Activated naive CD4-positive, alpha-beta T cell treated with anti-CD3 and anti-CD28 coated beads for 36 hours (primary cell): ENCODE measurements around the gene DCC. TPM values are rescaled to one million over a fixed set of nuclear protein-coding genes. Genes with fewer than 3 reads are reported as not detected.

Experiments used
- CTCF ChIA-PET: fragments of 350-600 bp; sonication (Branson Sonifier 250); formaldehyde crosslinking; loops from one replicate; lab custom pipeline; 2021; ENCODE audit warnings: antibody characterized with exemption; lab: Charles Lee
- DNase-seq: peaks from one replicate; pipeline ENCODE4 v3.0.0-alpha.2; 2020
- H3K27ac Mint-ChIP-seq: one replicate; pipeline ENCODE4 v1.8.0; 2021; ENCODE audit warnings: mild to moderate bottlenecking, mixed read lengths
- H3K27me3 Mint-ChIP-seq: one replicate; pipeline ENCODE4 v1.8.0; 2021; ENCODE audit warnings: low read depth, mixed read lengths
- H3K36me3 Mint-ChIP-seq: one replicate; pipeline ENCODE4 v1.8.0; 2021; ENCODE audit warnings: low read depth, mixed read lengths
- H3K4me1 Mint-ChIP-seq: one replicate; pipeline ENCODE4 v1.8.0; 2021; ENCODE audit warnings: low read depth, mixed read lengths
- H3K4me3 Mint-ChIP-seq: one replicate; pipeline ENCODE4 v1.8.0; 2021; ENCODE audit warnings: mild to moderate bottlenecking, moderate library complexity, mixed read lengths
- H3K9me3 Mint-ChIP-seq: one replicate; pipeline ENCODE4 v1.8.0; 2021; ENCODE audit warnings: mixed read lengths
- intact Hi-C: fragments of 100-400 bp; cut with micrococcal nuclease; formaldehyde crosslinking; loops from one replicate; pipeline ENCODE4 v1.15.1; 2023
- total RNA-seq, 2 experiments: library from RNA; stranded (reverse); gene quantifications; one replicate each; pipeline ENCODE4 v1.2.3, GENCODE V29; 2021

Gene DCC
- total RNA-seq, 2 experiments from 2014 or later: not detected

DNA sequence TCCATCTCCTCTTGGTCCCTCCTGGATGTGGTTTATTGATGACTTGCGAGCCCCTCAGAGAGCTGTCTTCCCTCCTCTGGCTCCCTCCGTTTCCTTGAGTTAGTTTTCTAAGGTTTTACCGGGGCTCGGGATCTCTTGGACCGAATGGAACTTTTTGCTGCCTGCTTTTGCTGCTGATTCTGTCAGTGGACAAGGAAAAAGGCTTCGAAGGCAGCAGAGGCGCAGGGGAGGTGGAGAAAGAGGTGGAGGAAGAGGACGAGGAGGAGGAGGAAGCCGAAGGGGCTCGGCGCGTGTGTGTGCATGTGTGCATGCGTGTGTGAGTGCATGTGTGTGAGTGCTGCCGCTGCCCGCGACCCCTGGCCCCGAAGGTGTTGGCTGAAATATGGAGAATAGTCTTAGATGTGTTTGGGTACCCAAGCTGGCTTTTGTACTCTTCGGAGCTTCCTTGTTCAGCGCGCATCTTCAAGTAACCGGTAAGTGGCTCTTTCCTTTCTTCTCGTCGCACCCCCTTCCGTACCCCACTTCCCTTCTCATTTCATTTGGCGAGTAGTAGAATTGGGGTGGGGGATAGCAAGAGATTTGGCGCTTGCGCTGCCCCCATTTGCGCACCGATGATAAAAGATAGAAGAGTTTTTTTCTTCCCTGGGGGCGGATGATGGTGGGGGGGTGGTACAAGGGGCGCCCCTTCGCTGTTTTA is 557 bp downstream of the DCC start:
- Mint-ChIP-seq H3K36me3 (peaks cover 3% of the 10 kb centered on the region), H3K27me3 (peaks cover 42% of the 10 kb centered on the region), H3K27ac (no peak overlapping the region), H3K4me1 (peaks cover 2% of the 10 kb centered on the region), H3K4me3 (no peak overlapping the region), H3K9me3 (peaks cover 2% of the 10 kb centered on the region)
- no peak for DNase-seq
- CTCF ChIA-PET: no interaction called here
- intact Hi-C loops: no loop called here

DNA sequence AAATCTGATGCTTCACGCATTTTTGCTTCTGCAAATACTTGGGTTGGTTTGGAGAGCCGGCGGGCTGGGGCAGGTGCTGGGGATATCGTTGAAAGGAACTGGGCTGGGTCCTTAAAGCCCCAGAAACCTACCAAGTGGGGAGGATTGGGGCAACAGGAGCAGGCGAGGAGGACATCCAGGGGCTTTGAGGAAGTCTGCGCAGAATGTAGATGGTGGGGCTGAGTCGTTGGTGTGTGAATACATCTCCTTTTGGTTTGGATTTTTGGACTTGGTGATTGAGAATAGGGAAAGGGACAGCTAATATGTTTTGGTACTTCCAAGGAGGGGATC is 1.1 kb downstream of the DCC start:
- intact Hi-C loops: no loop called here
- H3K36me3 Mint-ChIP-seq: peaks cover 3% of the 10 kb centered on the region
- H3K27me3 Mint-ChIP-seq: peaks cover 42% of the 10 kb centered on the region
- no peak overlapping the region for H3K4me3 Mint-ChIP-seq
- CTCF ChIA-PET: no interaction called here
- peaks cover 2% of the 10 kb centered on the region for H3K9me3 Mint-ChIP-seq
- H3K4me1 Mint-ChIP-seq: peaks cover 2% of the 10 kb centered on the region
- DNase-seq: no peak
- no peak overlapping the region for H3K27ac Mint-ChIP-seq

DNA sequence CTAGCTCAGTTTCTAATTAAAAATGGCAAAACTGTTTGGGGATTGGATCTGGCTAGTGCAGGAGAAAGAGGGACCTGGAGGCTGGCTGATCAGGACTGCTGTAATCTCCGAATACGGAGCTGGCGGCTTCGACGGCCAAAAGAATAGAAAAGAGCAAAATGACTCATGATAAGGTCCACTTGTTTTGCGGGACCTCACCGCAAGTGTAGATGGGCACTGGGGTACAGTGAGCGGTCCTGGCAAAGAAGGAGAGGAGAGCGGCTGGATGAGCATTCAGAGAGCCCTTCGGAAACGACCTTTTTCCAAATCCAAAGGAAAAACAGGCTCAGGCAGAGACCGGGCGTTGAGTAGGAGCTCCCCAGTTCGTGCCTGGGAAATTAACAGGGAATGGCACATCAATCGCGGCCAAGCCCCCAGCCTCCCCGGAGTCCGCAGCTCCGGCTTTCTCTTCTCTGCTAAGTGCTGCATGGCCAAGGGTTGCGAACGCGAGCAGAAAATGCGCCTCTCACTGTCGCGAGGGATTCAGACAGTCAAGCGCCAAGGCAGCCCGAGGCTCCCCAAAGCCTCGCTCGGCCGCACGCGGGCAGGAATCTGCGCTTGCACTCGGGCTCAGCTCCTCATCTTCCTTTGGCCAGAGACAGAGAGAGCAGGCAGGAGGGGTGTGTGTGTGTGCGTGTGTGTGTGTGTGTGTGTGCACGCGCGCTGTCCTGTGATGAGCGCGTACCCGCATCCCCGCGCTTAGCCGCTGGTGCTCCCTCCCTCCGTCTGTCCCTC is 1.8 kb downstream of the DCC start:
- Mint-ChIP-seq H3K27ac (no peak overlapping the region), H3K27me3 (peaks cover 42% of the 10 kb centered on the region), H3K36me3 (peaks cover 3% of the 10 kb centered on the region), H3K4me1 (peaks cover 2% of the 10 kb centered on the region), H3K4me3 (no peak overlapping the region), H3K9me3 (peaks cover 2% of the 10 kb centered on the region)
- no peak for DNase-seq
- CTCF ChIA-PET: no interaction called here
- intact Hi-C loops: no loop called here

DNA sequence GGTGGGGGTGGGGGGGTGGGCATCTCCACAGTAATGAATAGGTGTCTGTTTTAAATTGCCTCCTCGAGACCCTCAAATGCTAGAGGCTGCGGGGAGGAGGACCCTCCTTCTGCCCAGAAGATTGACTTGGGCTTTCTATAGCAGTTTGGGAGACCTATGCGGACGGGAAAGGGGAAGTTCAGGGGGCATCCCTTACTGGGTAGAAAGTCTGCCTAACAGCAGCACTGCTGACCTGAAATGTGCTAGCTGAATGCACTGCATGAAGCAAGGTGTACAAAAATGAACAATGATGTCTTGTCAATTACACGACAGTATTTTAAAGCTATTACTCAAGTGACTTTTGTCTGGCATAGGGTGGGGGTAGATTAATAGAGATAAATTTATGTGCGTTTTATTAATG is 2.5 kb downstream of the DCC start:
- Mint-ChIP-seq H3K27me3 (peaks cover 42% of the 10 kb centered on the region), H3K4me1 (peaks cover 2% of the 10 kb centered on the region), H3K36me3 (peaks cover 3% of the 10 kb centered on the region), H3K27ac (no peak overlapping the region), H3K9me3 (peaks cover 2% of the 10 kb centered on the region), H3K4me3 (no peak overlapping the region)
- DNase-seq: no peak
- intact Hi-C loops: no loop called here
- CTCF ChIA-PET: no interaction called here

DNA sequence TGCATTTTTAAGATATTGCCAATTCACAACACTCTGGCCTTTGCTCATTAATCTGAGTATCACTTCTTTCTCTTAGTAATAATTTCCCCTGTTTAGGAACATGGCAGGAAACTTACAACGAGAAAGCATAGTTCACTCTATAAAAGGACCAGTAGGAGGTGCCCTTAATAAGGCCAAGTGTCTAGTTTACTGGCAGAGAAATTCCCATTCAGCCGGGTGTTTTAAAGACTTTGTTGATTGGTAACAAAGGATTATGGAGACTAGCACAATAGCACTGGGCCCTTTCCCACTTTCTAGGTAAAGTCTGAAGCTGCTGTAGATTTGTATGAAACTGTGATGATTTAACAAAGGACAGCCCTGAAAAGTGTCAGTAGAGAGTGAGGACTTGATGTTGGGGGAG is 3.1 kb downstream of the DCC start:
- Mint-ChIP-seq H3K27me3 (peaks cover 39% of the 10 kb centered on the region), H3K36me3 (peaks cover 3% of the 10 kb centered on the region), H3K9me3 (peaks cover 2% of the 10 kb centered on the region), H3K4me3 (no peak overlapping the region), H3K4me1 (peaks cover 2% of the 10 kb centered on the region), H3K27ac (no peak overlapping the region)
- CTCF ChIA-PET: no interaction called here
- DNase-seq: no peak
- intact Hi-C loops: no loop called here

DNA sequence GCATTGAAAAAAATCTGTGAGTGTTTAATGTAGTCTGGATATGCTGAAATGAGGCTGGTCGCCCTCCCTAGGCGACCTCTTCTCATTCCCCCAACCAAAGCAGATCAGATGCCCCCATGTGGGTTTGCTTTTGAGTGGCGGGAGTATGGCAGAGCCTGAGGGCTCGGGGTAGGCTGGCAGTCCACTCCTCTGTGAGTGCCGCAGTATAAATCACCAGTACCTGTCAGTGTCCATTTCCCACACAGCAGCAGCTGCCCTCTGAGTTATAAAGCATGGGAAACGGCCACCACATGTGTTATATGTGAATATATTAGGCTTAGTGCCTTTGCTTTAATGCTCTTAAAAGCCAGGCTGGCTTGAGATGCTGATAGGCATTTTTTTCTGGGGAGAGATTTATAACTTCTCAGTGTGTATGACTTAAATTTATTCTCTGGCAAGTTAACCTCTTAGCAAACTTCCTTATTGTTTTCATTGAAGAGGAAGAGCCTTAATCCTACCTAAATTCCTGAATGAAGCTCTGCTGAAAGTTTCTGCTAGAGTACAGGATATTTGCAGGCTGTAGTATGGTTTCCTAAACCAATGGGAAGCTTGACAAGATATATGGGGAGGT is 3.8 kb downstream of the DCC start:
- no peak overlapping the region for H3K27ac Mint-ChIP-seq
- H3K4me3 Mint-ChIP-seq: no peak overlapping the region
- intact Hi-C loops: no loop called here
- CTCF ChIA-PET: no interaction called here
- peaks cover 2% of the 10 kb centered on the region for H3K4me1 Mint-ChIP-seq
- H3K27me3 Mint-ChIP-seq: peaks cover 34% of the 10 kb centered on the region
- peaks cover 2% of the 10 kb centered on the region for H3K9me3 Mint-ChIP-seq
- no peak for DNase-seq
- H3K36me3 Mint-ChIP-seq: peaks cover 3% of the 10 kb centered on the region

DNA sequence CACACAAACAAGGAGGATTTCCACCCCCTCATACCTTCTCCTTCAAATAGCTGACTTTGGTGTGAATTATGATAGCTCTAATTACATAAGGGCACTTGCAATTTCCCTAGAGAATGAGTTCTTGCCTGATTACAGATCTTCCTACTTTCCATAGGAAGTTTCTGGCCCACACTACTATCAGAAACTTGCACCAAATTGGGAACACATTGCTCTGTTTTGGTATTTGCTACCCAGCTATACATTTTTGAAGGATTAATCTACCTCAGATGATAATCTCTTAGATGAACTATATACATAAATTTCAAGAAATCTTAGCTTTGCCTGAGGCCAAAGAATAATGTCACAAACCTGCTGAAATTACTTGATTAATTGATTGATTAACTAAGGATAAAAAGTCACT is 4.9 kb downstream of the DCC start:
- no peak for DNase-seq
- H3K27me3 Mint-ChIP-seq: peaks cover 23% of the 10 kb centered on the region
- H3K36me3 Mint-ChIP-seq: peaks cover 3% of the 10 kb centered on the region
- CTCF ChIA-PET: no interaction called here
- H3K4me1 Mint-ChIP-seq: peaks cover 2% of the 10 kb centered on the region
- H3K9me3 Mint-ChIP-seq: peaks cover 2% of the 10 kb centered on the region
- intact Hi-C loops: no loop called here
- H3K4me3 Mint-ChIP-seq: no peak overlapping the region
- H3K27ac Mint-ChIP-seq: no peak overlapping the region

DNA sequence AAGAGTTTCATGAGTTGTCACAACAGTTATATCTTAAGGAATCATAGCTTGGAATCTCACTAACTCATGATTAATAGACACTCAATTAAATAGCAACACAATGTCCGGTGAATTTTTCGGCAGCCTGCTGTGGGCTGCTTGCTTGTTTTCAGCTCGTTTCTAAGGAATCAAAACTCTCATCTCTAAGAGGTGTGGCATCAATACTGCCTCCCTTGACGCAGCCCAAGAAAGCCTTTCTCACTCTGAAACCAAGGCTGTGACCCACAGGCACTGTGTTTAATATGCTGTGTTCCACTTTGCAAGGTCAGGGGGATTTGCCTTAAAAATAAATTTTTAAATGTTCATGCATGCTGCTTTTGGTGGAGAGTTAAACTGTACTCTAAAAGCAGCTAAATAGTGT is 5.4 kb downstream of the DCC start:
- intact Hi-C loops: no loop called here
- DNase-seq: no peak
- Mint-ChIP-seq H3K4me3 (no peak overlapping the region), H3K36me3 (no peaks in the 10 kb centered on the region), H3K27ac (no peak overlapping the region), H3K27me3 (peaks cover 18% of the 10 kb centered on the region), H3K4me1 (peaks cover under 1% of the 10 kb centered on the region), H3K9me3 (no peaks in the 10 kb centered on the region)
- CTCF ChIA-PET: no interaction called here

DNA sequence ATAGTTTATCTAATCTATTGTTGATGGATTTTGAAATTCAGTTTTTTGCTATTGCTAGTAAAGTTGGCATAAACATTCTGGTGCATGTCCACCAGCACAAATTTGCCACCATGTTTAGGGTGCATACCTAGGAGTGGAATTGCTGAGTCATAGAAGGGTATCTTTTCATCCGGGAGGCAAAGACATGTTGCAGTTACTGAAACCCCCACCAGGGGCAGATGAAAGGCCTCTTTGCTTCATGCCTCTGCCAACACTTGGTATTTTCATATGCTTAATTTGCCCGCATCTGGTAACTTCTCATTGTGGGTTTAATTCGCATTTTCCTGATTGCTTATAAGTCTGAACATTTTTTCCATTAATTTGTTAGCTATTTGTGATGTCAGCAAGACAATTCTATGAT is 8.2 kb downstream of the DCC start:
- no peak overlapping the region for H3K27ac Mint-ChIP-seq
- CTCF ChIA-PET: no interaction called here
- peak; percentile 9 for DNase-seq
- intact Hi-C loops: no loop called here
- no peaks in the 10 kb centered on the region for H3K9me3 Mint-ChIP-seq
- H3K4me1 Mint-ChIP-seq: no peaks in the 10 kb centered on the region
- H3K36me3 Mint-ChIP-seq: no peaks in the 10 kb centered on the region
- no peak overlapping the region for H3K4me3 Mint-ChIP-seq
- peaks cover 2% of the 10 kb centered on the region for H3K27me3 Mint-ChIP-seq

DNA sequence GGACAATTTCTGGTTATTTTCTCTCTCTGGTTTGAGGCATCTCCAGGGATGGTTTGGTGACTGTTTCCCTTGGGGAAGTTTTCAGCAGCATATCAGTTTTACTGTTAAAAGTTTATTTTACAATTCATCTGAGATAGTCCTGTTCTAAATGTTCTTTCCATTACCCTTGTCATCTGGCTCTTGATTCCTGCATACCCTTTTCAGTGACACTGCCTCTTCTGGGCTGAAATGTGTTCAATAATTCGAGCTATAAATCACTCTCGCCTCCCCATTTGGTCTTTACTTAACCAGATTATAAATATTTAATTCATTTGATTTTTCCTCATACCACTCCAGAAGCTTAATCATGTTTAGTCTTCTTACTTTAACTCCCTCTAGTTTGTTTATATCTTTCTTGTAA is 9.5 kb downstream of the DCC start:
- DNase-seq: no peak
- H3K27ac Mint-ChIP-seq: no peak overlapping the region

DNA sequence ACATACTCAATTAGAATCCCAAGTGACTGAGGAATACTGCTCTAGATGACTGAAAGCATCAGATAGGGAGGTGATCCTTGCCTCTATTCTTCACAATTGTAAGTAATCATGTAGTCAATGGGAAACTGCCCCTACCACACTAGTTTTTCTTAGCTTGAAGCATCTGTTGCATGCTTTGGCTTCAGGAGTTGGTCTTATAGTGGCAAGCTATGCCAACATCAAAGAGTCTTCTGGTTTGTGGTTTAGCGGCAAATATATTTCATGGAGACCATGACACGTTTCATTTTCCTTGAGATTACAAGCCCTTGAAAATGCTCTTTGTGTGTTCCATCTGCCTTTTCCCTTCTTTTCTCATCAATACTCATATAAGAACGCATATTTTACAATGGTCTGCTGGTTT is 12.9 kb downstream of the DCC start:
- no peak for DNase-seq
- Mint-ChIP-seq H3K9me3 (peaks cover 1% of the 10 kb centered on the region), H3K4me1 (no peaks in the 10 kb centered on the region), H3K27me3 (peaks cover 2% of the 10 kb centered on the region), H3K4me3 (no peak overlapping the region), H3K27ac (no peak overlapping the region), H3K36me3 (no peaks in the 10 kb centered on the region)
- intact Hi-C loops: no loop called here
- CTCF ChIA-PET: no interaction called here

More for the DNA sequence above, 9.5 kb downstream of the DCC start:
- Mint-ChIP-seq H3K4me3 (no peak overlapping the region), H3K27me3 (peaks cover 2% of the 10 kb centered on the region), H3K36me3 (no peaks in the 10 kb centered on the region), H3K9me3 (no peaks in the 10 kb centered on the region), H3K4me1 (no peaks in the 10 kb centered on the region)
- intact Hi-C loops: no loop called here
- CTCF ChIA-PET: no interaction called here

DNA sequence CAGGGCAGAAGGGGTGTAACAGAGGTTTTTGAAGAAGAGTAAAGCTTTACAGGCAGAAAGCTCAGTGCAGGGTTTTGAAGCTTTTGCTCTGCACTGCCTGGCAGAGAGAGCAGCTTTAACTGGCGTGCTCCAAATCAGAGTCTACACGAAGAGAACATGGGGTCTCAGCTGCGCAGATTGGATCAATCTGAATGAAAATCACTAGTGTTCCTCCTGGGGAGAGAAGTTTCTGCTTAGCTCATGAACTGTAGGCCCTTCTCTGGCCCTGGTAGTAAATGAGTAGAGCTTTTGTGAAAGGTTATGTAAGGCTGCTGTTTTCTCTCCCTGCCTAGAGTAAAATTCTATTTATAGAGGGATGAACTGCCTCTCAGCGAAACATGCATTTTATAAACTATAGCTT is 13.6 kb downstream of the DCC start:
- CTCF ChIA-PET: no interaction called here
- no peak for DNase-seq
- intact Hi-C loops: no loop called here
- Mint-ChIP-seq H3K36me3 (no peaks in the 10 kb centered on the region), H3K4me1 (no peaks in the 10 kb centered on the region), H3K27me3 (peaks cover 2% of the 10 kb centered on the region), H3K9me3 (peaks cover 2% of the 10 kb centered on the region), H3K4me3 (no peak overlapping the region), H3K27ac (no peak overlapping the region)

DNA sequence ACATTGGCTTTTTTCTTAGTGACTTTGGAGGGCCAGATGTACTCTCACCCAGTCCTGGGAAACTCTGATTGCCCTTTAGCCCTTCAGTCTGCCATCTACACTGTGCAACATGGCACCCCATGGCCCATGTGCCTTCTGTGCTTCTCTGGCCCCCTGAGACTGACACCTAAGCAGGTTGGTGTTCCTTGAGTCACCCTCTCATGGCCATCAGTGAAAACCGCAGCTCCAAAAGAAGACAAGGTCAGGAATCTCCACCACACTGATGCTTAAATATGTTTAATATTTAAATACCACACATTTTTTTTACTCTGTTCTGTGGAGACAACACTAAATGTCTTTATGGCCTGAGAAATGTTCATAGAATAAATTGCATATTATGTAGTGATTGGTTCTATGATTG is 23.9 kb downstream of the DCC start:
- intact Hi-C loops: no loop called here
- H3K4me1 Mint-ChIP-seq: no peaks in the 10 kb centered on the region
- CTCF ChIA-PET: no interaction called here
- H3K27me3 Mint-ChIP-seq: no peaks in the 10 kb centered on the region
- H3K4me3 Mint-ChIP-seq: no peak overlapping the region
- H3K27ac Mint-ChIP-seq: no peak overlapping the region
- peaks cover 3% of the 10 kb centered on the region for H3K9me3 Mint-ChIP-seq
- DNase-seq: no peak
- no peaks in the 10 kb centered on the region for H3K36me3 Mint-ChIP-seq
